ENCODE measurements around the gene NIT2. TPM values are rescaled to one million over a fixed set of nuclear protein-coding genes. Genes with fewer than 3 reads are reported as not detected.

NIT2 gene
- polyA plus RNA-seq, 1 donor from 2014 or later, result 17.2 TPM

DNA sequence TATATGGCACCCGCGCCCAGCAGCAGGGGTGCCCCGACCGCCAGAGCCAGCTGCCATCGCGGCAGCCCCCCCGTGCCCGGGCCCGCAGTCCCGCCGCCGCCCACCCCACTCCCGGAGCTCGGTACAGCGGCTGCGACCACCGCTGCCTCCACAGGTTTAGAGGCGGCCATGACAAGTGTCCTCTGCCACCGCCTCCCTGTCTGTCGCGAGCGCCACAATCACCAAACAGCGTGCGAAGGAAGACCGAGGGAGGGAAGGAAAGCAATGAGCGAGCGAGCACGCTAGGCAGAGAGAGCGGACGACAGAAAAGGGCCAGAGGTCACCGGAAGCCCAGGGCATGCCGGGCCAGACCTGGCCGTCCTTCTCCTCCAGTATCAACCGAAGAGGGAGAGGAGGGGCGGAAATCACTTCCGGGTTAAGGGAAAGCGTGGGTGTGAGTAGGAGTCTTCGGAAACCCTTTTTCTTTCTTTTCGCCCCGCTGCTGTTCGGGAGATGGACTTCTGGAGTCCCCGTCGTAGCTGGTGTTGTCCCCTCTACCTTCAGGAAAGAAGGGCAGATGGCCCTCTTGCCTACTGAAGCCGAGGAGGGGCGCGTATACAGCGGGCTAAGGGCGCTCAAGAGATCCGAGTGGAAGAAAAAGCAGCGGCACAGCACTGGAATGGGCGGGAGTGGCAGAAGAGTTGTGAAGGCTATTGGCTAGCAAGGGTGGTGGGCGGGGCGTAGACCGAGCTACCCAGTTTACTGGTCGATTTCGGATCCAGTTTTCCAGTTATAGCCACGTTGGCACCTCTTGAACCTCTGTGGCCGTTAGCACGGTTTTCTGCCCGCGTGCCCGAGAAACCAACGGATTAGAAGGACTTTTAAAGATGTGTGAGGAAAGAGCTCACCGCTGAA lies 66.5 kb downstream of the NIT2 start, which contains the start of the genes LNP1 and TOMM70:
Gene LNP1, plus strand, starts transcription at position 760 of the 894 bp plus-strand sequence. CDS start 28,191 bp downstream, outside the sequence.
Gene TOMM70, minus strand, starts transcription at position 310 of the 894 bp plus-strand sequence. Its CDS starts 140 bp downstream, at position 170.
- H3K36me3 ChIP-seq (ENCODE audit: insufficient read depth, low read length), result no peaks in the 10 kb centered on the region
- no peaks in the 10 kb centered on the region for H4K20me1 ChIP-seq (ENCODE audit: insufficient read depth)
- peak within 1 kb of the TSS; percentile 66 for H2AFZ ChIP-seq (ENCODE audit: low read depth, low read length)
- no peaks in the 10 kb centered on the region for H3K9me2 ChIP-seq (ENCODE audit: insufficient read depth, low read length)
- peak within 1 kb of the TSS; percentile 83 for H3K27ac ChIP-seq (ENCODE audit: low read length)
- H3K4me2 ChIP-seq (ENCODE audit: low read length), result peak within 1 kb of the TSS; percentile 66
- TF ChIP-seq MXI1 (conservative IDR thresholded peaks at IDR 0.05; ENCODE audit: poor library complexity, severe bottlenecking) (peak; percentile 99), POLR2AphosphoS5 (IDR thresholded peaks at IDR 0.05) (peak; percentile 91), EP300 (conservative IDR thresholded peaks at IDR 0.05; ENCODE audit: poor library complexity, severe bottlenecking) (peak; percentile 39), TAF1 (IDR thresholded peaks at IDR 0.05; ENCODE audit: low read depth) (no peak)
- TF ChIP-seq, protein P1, sequence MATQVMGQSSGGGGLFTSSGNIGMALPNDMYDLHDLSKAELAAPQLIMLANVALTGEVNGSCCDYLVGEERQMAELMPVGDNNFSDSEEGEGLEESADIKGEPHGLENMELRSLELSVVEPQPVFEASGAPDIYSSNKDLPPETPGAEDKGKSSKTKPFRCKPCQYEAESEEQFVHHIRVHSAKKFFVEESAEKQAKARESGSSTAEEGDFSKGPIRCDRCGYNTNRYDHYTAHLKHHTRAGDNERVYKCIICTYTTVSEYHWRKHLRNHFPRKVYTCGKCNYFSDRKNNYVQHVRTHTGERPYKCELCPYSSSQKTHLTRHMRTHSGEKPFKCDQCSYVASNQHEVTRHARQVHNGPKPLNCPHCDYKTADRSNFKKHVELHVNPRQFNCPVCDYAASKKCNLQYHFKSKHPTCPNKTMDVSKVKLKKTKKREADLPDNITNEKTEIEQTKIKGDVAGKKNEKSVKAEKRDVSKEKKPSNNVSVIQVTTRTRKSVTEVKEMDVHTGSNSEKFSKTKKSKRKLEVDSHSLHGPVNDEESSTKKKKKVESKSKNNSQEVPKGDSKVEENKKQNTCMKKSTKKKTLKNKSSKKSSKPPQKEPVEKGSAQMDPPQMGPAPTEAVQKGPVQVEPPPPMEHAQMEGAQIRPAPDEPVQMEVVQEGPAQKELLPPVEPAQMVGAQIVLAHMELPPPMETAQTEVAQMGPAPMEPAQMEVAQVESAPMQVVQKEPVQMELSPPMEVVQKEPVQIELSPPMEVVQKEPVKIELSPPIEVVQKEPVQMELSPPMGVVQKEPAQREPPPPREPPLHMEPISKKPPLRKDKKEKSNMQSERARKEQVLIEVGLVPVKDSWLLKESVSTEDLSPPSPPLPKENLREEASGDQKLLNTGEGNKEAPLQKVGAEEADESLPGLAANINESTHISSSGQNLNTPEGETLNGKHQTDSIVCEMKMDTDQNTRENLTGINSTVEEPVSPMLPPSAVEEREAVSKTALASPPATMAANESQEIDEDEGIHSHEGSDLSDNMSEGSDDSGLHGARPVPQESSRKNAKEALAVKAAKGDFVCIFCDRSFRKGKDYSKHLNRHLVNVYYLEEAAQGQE (IDR thresholded peaks at IDR 0.05; ENCODE audit: borderline replicate concordance), result peak; percentile 28
- H3F3A ChIP-seq (ENCODE audit: insufficient read depth, low read length, poor library complexity, severe bottlenecking), result peaks cover 4% of the 10 kb centered on the region
- H3K4me3 ChIP-seq (ENCODE audit: low read length), result peak within 1 kb of the TSS; percentile 86
- peaks cover 62% of the 10 kb centered on the region for H3K79me2 ChIP-seq (replicated peaks; ENCODE audit: insufficient read depth, low read length)
- no peaks in the 10 kb centered on the region for H3K27me3 ChIP-seq (ENCODE audit: insufficient read depth, low read depth, low read length)
- H3K9ac ChIP-seq (ENCODE audit: low read length), result peak within 1 kb of the TSS; percentile 78
- H3K9me3 ChIP-seq (ENCODE audit: low read length), result no peaks in the 10 kb centered on the region

DNA sequence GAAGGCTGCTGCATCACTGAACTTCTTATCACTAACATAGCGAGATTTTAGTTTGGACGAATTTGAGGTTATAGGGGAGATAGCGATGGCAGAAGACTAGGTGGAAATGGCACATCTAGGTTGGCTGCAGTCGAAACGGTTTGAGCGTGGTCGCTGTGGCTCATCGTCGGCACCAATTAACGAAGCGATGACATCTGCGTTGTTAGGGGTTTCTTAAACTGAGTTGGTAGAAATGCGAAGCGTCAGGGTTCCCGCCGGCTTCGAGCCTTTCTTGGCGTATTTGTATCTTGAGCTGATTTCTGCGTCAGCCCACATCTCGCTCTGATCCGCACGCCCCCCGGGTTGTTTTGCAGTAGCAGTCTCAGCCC lies 67.1 kb downstream of the NIT2 start:
- Histone ChIP-seq H3K9ac (ENCODE audit: low read length) (peak overlapping the region; percentile 78), H3K36me3 (ENCODE audit: insufficient read depth, low read length) (no peaks in the 10 kb centered on the region), H3K79me2 (replicated peaks; ENCODE audit: insufficient read depth, low read length) (peaks cover 55% of the 10 kb centered on the region), H3K4me2 (ENCODE audit: low read length) (peak overlapping the region; percentile 66), H3F3A (ENCODE audit: insufficient read depth, low read length, poor library complexity, severe bottlenecking) (peaks cover 4% of the 10 kb centered on the region), H2AFZ (ENCODE audit: low read depth, low read length) (peak overlapping the region; percentile 53), H3K4me3 (ENCODE audit: low read length) (peak overlapping the region; percentile 86), H3K9me3 (ENCODE audit: low read length) (no peaks in the 10 kb centered on the region), H3K9me2 (ENCODE audit: insufficient read depth, low read length) (no peaks in the 10 kb centered on the region), H3K27ac (ENCODE audit: low read length) (peak overlapping the region; percentile 83), H3K27me3 (ENCODE audit: insufficient read depth, low read depth, low read length) (no peaks in the 10 kb centered on the region), H4K20me1 (ENCODE audit: insufficient read depth) (no peaks in the 10 kb centered on the region)
- TF ChIP-seq RAD21 (conservative IDR thresholded peaks at IDR 0.05) (peak; percentile 16), POLR2AphosphoS5 (IDR thresholded peaks at IDR 0.05) (no peak)
- TF ChIP-seq, protein P2, sequence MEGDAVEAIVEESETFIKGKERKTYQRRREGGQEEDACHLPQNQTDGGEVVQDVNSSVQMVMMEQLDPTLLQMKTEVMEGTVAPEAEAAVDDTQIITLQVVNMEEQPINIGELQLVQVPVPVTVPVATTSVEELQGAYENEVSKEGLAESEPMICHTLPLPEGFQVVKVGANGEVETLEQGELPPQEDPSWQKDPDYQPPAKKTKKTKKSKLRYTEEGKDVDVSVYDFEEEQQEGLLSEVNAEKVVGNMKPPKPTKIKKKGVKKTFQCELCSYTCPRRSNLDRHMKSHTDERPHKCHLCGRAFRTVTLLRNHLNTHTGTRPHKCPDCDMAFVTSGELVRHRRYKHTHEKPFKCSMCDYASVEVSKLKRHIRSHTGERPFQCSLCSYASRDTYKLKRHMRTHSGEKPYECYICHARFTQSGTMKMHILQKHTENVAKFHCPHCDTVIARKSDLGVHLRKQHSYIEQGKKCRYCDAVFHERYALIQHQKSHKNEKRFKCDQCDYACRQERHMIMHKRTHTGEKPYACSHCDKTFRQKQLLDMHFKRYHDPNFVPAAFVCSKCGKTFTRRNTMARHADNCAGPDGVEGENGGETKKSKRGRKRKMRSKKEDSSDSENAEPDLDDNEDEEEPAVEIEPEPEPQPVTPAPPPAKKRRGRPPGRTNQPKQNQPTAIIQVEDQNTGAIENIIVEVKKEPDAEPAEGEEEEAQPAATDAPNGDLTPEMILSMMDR (IDR thresholded peaks at IDR 0.05; ENCODE audit: poor library complexity, severe bottlenecking), result no peak
